BE2C (cell line): ENCODE measurements around the gene NEURL4.

Experiments used
- DNase-seq: peaks from one replicate; pipeline ENCODE4 v3.0.0-alpha.2; 2020
- H3K27me3 ChIP-seq: fragments of 250-450 bp; sonication (Bioruptor Pico); 2 replicates; pipeline ENCODE4 v1.5.1; 2020; ENCODE audit warnings: mild to moderate bottlenecking
- H3K36me3 ChIP-seq: fragments of 250-450 bp; sonication (Bioruptor Pico); 2 replicates; pipeline ENCODE4 v1.5.1; 2020; ENCODE audit warnings: mild to moderate bottlenecking
- H3K4me1 ChIP-seq: fragments of 250-450 bp; sonication (Bioruptor Pico); 2 replicates; pipeline ENCODE4 v1.5.1; 2020
- H3K4me3 ChIP-seq: 2 replicates; pipeline ENCODE4 v1.5.1; 2011; ENCODE audit warnings: low read depth, low read length
- H3K9me3 ChIP-seq: fragments of 250-450 bp; sonication (Bioruptor Pico); 2 replicates; pipeline ENCODE4 v1.5.1; 2020
- CTCF ChIP-seq: IDR thresholded peaks from 2 replicates; pipeline ENCODE4 v1.5.1; 2012; ENCODE audit warnings: mild to moderate bottlenecking, low read depth, low read length

The NEURL4 gene

GRCh38 chr17:7327056-7327455, 2.1 kb downstream of the NEURL4 start:
- Histone ChIP-seq H3K36me3 (peaks cover 20% of the 10 kb centered on the region), H3K4me1 (no peaks in the 10 kb centered on the region), H3K4me3 (no peak overlapping the region), H3K9me3 (no peaks in the 10 kb centered on the region), H3K27me3 (no peaks in the 10 kb centered on the region)
- no peak for TF ChIP-seq CTCF
- no peak for DNase-seq

- Histone ChIP-seq H3K36me3 (peaks cover 23% of the 10 kb centered on the region), H3K9me3 (no peaks in the 10 kb centered on the region), H3K4me1 (no peaks in the 10 kb centered on the region), H3K4me3 (no peak overlapping the region), H3K27me3 (no peaks in the 10 kb centered on the region)
- DNase-seq, result no peak
- TF ChIP-seq CTCF, result no peak
These were observed 2.9 kb downstream of the NEURL4 start for GRCh38 chr17:7326186-7326585.

- Histone ChIP-seq H3K27me3 (no peaks in the 10 kb centered on the region), H3K36me3 (peaks cover 23% of the 10 kb centered on the region), H3K9me3 (no peaks in the 10 kb centered on the region), H3K4me3 (no peak overlapping the region), H3K4me1 (no peaks in the 10 kb centered on the region)
- TF ChIP-seq CTCF, result no peak
- DNase-seq, result no peak
These were observed 4.1 kb downstream of the NEURL4 start for GRCh38 chr17:7325031-7325528.

GRCh38 chr17:7324438-7324779, 4.7 kb downstream of the NEURL4 start:
- Histone ChIP-seq H3K9me3 (no peaks in the 10 kb centered on the region), H3K4me1 (no peaks in the 10 kb centered on the region), H3K36me3 (peaks cover 23% of the 10 kb centered on the region), H3K4me3 (no peak overlapping the region), H3K27me3 (no peaks in the 10 kb centered on the region)
- TF ChIP-seq CTCF, result no peak
- no peak for DNase-seq

- no peaks in the 10 kb centered on the region for H3K4me1 ChIP-seq
- H3K4me3 ChIP-seq, result no peak overlapping the region
- no peaks in the 10 kb centered on the region for H3K9me3 ChIP-seq
- peak; percentile 70 for TF ChIP-seq CTCF
- H3K36me3 ChIP-seq, result peaks cover 23% of the 10 kb centered on the region
- peak; percentile 61 for DNase-seq
- no peaks in the 10 kb centered on the region for H3K27me3 ChIP-seq
These were observed 5.3 kb downstream of the NEURL4 start for GRCh38 chr17:7323731-7324437.

GRCh38 chr17:7322520-7323194, 6.5 kb downstream of the NEURL4 start:
- H3K36me3 ChIP-seq, result peaks cover 23% of the 10 kb centered on the region
- H3K4me1 ChIP-seq, result no peaks in the 10 kb centered on the region

More at GRCh38 chr17:7322520-7323194, 6.5 kb downstream of the NEURL4 start:
- H3K4me3 ChIP-seq, result no peak overlapping the region
- no peak for DNase-seq
- no peaks in the 10 kb centered on the region for H3K9me3 ChIP-seq
- TF ChIP-seq CTCF, result no peak
- H3K27me3 ChIP-seq, result no peaks in the 10 kb centered on the region
